Upper lobe of left lung (tissue), 4 donors: ENCODE results near the gene THRAP3.

Experiments
- EP300 ChIP-seq, 4 donors: sonication (generic); formaldehyde crosslinking; IDR thresholded peaks; one replicate each; pipeline ENCODE4 v1.5.1; 2017; ENCODE audit warnings: antibody characterized with exemption in 4 of 4, control low read depth in 2 of 4
- TF ChIP-seq, protein P1 (sequence below), 6 experiments: fragments of 450-650 bp in 4 of 6; fragments of 200-600 bp in 2 of 6; sonication (generic) in 2 of 6; IDR thresholded peaks; one replicate each; pipeline ENCODE4 v1.5.1; 2016 to 2019; ENCODE audit warnings: antibody characterized with exemption in 6 of 6

DNA sequence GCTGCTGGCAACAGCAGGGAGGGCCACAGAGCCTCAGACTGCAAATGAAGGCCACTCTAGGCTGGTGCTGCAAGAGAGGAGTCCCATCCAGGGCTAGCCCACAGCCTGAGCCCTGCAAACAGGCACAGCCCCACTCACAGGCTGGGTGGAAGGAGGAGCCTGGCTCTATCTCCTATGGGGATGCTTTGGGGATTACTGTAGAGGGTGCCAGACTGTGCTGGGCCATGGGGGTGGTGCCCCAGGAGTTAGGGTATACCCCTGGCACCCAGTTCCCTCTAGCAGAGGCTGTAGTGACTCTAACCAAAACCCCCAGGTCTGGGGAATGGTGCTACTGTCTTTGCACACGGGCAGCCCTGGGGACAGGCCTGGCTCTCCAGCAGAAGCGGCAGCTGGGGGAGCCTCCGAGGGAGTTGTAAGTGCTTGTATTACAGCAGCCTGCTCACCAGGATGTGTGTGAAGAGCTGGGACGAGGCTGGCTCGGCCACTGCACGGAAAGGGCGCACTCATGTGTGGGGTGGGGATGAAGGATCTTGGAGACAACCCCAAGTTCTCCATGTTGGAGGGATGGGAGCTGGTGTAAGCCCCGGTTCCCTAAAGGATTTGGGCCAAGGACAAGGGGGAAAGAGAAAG, 122.6 kb downstream of the THRAP3 start:
- TF ChIP-seq EP300 (IDR thresholded peaks at IDR 0.05) = no peak
- TF ChIP-seq, protein P1, sequence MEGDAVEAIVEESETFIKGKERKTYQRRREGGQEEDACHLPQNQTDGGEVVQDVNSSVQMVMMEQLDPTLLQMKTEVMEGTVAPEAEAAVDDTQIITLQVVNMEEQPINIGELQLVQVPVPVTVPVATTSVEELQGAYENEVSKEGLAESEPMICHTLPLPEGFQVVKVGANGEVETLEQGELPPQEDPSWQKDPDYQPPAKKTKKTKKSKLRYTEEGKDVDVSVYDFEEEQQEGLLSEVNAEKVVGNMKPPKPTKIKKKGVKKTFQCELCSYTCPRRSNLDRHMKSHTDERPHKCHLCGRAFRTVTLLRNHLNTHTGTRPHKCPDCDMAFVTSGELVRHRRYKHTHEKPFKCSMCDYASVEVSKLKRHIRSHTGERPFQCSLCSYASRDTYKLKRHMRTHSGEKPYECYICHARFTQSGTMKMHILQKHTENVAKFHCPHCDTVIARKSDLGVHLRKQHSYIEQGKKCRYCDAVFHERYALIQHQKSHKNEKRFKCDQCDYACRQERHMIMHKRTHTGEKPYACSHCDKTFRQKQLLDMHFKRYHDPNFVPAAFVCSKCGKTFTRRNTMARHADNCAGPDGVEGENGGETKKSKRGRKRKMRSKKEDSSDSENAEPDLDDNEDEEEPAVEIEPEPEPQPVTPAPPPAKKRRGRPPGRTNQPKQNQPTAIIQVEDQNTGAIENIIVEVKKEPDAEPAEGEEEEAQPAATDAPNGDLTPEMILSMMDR (IDR thresholded peaks at IDR 0.05) = no peak
